Activated naive CD4-positive, alpha-beta T cell treated with Interleukin-2 at 50 U/mL for 16 hours (primary cell): ENCODE measurements around the gene PRIM2.
"Not testable (repeated sequence)": the region's sequence is repeated elsewhere in the genome, so short reads cannot be mapped to it uniquely, and the experiment has no call there.

Source experiments
- DNase-seq: peaks from one replicate; pipeline ENCODE4 v3.0.0-alpha.2; 2020

Gene PRIM2

DNA sequence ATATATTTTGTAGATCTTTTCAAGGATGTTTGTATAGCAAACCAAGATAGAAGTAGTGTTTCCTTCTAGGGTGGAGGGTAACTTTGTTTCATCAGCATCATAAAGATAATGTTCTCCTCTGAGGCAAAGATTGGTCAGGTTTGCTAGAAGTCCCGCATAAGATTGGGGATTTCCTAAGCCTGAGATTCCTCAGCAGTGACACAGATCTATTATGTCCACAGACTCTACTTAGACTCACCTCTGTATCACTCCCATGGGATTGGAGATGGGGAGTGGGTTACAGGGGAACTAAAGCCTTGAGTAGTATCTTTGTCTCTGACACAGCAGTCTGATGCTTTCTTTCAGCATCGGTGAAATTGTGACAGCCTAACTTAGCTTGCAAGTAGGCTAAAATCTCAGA is 341.1 kb downstream of the PRIM2 start:
- not testable (repeated sequence) for DNase-seq

DNA sequence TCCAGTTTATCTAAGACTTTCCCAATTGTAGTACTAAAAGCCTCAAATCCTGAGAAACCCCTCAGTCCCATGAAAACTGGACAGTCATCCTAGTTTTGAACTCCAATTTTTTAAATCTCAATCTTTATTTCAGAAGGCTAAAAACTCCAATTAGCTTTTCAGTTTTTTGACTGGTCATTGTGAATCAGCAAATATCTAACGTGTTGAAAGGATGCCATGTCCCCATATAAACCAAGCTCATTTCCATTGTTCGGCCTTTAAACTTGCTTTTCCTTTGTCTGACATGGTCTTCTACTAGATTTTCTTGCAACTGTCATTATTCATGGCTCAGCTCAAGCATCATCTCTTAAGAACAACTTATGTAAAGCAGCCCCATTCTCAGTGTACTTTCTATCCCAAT is 342.4 kb downstream of the PRIM2 start:
- not testable (repeated sequence) for DNase-seq

DNA sequence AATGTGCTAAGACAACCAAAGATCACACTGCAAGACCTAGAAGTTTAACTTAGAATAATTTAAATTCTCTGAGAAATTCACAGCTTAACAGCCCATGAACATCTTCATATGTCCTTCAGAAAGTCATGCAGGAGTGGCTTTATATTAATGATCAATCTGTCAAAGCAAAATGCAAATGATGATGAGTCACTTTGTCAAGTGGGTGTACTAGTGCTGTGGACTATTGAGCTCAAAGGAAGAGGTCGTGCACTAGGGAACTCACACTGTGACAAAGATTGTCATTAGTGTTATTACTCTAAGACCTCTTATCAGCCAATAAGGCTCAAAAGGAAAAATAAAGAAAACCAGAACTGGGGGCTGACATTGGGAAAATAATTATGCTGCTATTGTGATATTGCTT is 343.5 kb downstream of the PRIM2 start:
- not testable (repeated sequence) for DNase-seq

DNA sequence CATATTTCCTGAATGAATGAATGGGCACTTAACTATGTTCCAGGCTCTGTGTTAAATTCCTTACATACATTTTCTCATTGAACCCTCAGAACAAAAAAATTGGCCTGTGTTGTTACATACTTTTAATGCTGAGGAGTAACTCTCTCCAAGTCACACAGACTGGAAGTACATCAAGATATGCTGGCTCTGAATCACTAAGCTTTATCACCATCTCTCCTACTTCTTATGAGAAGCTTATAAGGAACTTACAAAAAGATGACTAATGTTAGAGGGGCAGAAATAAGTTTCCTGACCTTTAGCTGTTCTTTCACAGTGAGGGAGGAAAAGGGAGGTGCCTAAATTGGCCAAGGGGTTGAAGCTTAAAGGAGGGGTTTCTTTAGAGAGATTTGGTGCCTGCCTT is 350.7 kb downstream of the PRIM2 start:
- DNase-seq, result not testable (repeated sequence)

DNA sequence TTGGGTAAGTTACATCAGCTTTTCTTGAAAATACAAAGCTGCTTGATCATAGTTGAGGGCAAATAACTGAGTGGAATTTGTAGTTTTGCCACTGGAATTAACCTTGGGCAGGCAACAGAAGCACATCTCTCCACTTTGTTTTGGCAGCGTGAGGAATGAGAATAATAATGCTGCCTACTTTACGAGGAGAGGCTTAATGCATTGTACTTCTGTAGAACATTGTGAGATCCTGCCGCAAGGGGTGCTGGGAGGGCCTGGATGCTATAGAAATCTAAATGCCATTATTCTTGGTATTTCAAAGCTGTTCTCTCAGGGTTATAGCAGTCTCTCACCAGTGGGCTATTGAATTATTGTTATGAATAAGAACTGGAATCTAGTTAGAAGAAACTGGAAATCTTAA is 353.8 kb downstream of the PRIM2 start:
- DNase-seq, result not testable (repeated sequence)

DNA sequence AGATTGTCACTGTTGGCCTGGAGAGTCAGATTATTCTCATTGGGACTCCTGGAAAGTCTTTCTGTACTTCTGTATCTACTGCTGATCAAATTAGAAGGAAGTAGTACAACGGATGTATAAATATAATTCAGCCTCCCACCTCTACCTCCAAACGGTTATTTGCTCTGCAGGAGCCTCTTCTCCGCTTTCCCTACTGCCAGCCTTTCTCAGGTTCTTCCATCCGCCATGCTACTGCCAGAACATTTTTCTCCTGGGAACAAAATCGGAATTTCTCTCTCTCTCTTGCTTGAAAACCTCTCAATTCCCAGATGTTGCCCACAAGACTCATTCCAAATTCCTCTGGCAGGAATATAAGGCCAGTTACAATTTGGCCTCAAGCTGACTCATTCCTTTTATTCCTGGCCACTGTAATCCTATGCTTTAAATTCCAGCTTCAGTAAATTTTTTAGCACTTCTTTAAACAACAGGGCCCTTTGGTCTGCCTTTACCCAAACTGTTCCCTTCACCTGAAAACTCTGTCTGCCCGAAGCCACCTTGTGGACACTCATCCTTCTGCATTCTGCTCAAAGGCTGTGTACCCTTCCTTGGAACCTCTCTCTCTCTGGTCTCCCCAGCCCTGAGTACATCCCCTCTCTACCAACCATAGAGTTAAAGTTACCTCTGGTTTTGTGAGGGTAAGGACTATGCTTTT is 354.7 kb downstream of the PRIM2 start:
- not testable (repeated sequence) for DNase-seq

DNA sequence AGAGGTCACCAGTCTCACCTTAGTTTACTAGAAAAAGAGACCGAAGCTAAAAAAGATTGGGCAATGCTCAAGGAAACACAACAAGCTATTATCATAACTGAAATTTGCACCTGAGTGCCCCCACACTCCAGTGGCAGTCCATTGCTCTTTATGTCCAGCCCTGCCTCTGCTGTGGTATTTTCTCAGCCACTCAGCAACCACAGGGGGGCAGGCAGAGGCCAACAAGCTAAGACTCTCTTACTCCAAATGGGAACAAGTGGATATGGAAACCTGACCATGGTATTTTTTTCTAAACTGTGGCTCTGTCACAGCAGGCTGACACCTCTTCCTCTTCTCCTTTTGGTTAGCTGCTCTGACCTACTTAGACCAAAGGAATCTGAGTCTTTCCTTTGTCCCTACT is 355.9 kb downstream of the PRIM2 start:
- DNase-seq, result not testable (repeated sequence)

DNA sequence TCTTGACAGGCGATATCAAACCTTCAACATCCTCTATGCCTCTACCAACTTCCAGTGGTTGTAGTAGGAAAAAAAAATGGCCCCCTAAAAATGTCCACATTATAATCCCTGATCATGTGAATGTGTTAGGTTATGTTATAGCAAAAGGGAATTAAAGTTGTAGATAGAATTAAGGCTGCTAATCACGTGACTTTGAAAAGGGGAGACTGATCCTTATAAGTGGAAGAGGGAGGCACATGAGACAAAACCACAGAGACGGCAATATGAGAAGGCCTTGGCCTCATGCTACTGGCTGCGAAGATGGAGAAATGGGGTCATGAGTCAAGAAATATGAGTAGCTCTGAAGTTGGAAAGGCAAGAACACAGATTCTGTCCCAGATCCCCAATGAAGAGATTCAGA is 358.0 kb downstream of the PRIM2 start:
- DNase-seq, result not testable (repeated sequence)

DNA sequence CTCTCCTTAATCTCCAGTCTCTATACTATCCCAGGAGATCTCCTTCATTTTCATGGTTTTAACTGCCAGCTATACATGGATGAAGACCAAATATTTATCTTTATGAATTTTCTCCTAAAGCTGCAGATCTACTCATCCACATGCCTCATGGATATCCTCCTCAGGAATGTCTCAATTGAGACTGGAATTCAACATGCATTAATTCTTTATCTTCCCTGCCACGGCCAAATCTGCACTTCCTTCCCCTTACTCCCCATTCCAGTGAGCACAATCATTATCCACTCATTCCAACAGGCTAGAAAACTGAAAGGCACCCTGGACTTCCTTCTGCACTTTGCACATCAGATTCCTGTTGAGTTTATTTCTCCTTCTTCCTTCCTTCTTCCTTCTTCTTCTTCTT is 379.0 kb downstream of the PRIM2 start:
- DNase-seq, result not testable (repeated sequence)
